ENCODE data around the gene CMAS. TPM values are rescaled to one million over a fixed set of nuclear protein-coding genes. Genes with fewer than 3 reads are reported as not detected.

Gene CMAS
- total RNA-seq, 1 experiment from 2014 or later = 36.1 TPM

DNA sequence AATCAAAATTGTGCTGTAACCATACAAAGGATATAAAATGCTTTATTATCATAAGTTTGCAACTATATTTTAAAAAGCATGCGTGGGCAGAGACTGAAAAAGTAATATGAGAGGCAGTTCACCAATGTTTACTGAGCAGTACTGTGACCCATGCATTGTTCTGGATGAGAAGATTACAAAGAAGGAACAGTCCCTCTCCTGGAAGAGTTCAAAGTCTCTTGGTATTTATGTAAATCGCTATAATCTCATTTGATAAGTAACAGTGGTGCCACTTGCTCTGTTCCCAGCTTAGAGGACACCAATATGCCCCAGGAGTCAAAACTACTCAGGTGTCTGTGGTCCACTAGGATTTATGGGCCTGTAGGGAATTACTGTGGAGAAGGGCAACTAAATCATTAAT, 2.1 kb upstream of the CMAS start:
- H3K36me3 ChIP-seq (ENCODE audit: control insufficient read depth in 1 of 2, insufficient read depth in 2 of 2, low read length in 2 of 2) = no peaks in the 10 kb centered on the region
- H3K9ac ChIP-seq (ENCODE audit: low read length) = no peak overlapping the region
- ChIA-PET POLR2A (no interaction called here), RAD21 (ENCODE audit: low non-redundant PET in 1 of 2, low total read pairs in 2 of 2, uncharacterized antibody in 2 of 2, unreplicated experiment in 2 of 2) (no interaction called here), CTCF (no interaction called here)
- ATAC-seq (no peak), DNase-seq (ENCODE audit: low read depth, low spot score) (no peak)
- no peaks in the 10 kb centered on the region for H3K27me3 ChIP-seq (ENCODE audit: insufficient read depth, low read length)
- H2AFZ ChIP-seq (ENCODE audit: low read depth, low read length, poor library complexity, severe bottlenecking) = no peak overlapping the region
- no peaks in the 10 kb centered on the region for H3K9me3 ChIP-seq (ENCODE audit: control insufficient read depth in 1 of 2, insufficient read depth in 1 of 2, low read depth in 1 of 2, low read length in 2 of 2)
- H3K4me1 ChIP-seq (ENCODE audit: control insufficient read depth in 1 of 2, insufficient read depth in 2 of 2, low read length in 2 of 2) = peaks cover 0 to 4% of the 10 kb centered on the region in 2 experiments; a peak in 1 of 4 replicates
- no peak overlapping the region for H3K4me2 ChIP-seq (ENCODE audit: low read length)
- TF ChIP-seq TCF7L2 (IDR thresholded peaks at IDR 0.05; ENCODE audit: borderline replicate concordance, extremely low read depth, insufficient read depth, insufficient read length) (no peak), MAX (IDR thresholded peaks at IDR 0.05) (no peak), EZH2phosphoT487 (IDR thresholded peaks at IDR 0.05; ENCODE audit: borderline replicate concordance) (no peak), RAD21 (IDR thresholded peaks at IDR 0.05; ENCODE audit: low read depth) (no peak), CEBPB (IDR thresholded peaks at IDR 0.05; ENCODE audit: low read depth) (no peak), SP1 (IDR thresholded peaks at IDR 0.05; ENCODE audit: low read depth) (no peak), ZBTB33 (IDR thresholded peaks at IDR 0.05; ENCODE audit: extremely low read depth, insufficient replicate concordance, low read length) (no peak), SIN3A (IDR thresholded peaks at IDR 0.05; ENCODE audit: low read depth) (no peak), EZH2 (IDR thresholded peaks at IDR 0.05) (no peak), JUND (IDR thresholded peaks at IDR 0.05) (no peak), ZFX (IDR thresholded peaks at IDR 0.05) (no peak), REST (IDR thresholded peaks at IDR 0.05; ENCODE audit: low read depth) (no peak), YY1 (IDR thresholded peaks at IDR 0.05; ENCODE audit: extremely low read depth, insufficient replicate concordance, low read depth, low read length) (no peak), ELF1 (IDR thresholded peaks at IDR 0.05; ENCODE audit: borderline replicate concordance, low read depth) (no peak)
- intact Hi-C loops (cut with micrococcal nuclease) = no loop called here
- no peaks in the 10 kb centered on the region for H3K9me2 ChIP-seq (ENCODE audit: insufficient read depth)
- no TSS peak for BruUV-seq (replicated peaks)
- no peaks in the 10 kb centered on the region for H4K20me1 ChIP-seq (ENCODE audit: insufficient read depth)
- H3K27ac ChIP-seq (ENCODE audit: low read depth, low read length) = no peak overlapping the region
- H3K79me2 ChIP-seq (ENCODE audit: insufficient read depth, low read length) = peaks cover 19% of the 10 kb centered on the region
- H3K4me3 ChIP-seq (replicated peaks in 1 of 2; ENCODE audit: low read depth in 1 of 2, low read length in 2 of 2) = no peak overlapping the region

Measured in HCT116 (cell line).